Upper lobe of left lung (tissue), 4 donors: ENCODE measurements around the gene CFLAR.

ENCODE experiments used
- POLR2AphosphoS5 ChIP-seq, 2 donors: sonication (generic); formaldehyde crosslinking; IDR thresholded peaks; one replicate each; pipeline ENCODE4 v1.5.1; 2017; ENCODE audit warnings: antibody characterized with exemption in 2 of 2
- TF ChIP-seq, protein P1 (sequence below), 6 experiments: fragments of 450-650 bp in 4 of 6; fragments of 200-600 bp in 2 of 6; sonication (generic) in 2 of 6; IDR thresholded peaks; one replicate each; pipeline ENCODE4 v1.5.1; 2016 to 2019; ENCODE audit warnings: antibody characterized with exemption in 6 of 6

DNA sequence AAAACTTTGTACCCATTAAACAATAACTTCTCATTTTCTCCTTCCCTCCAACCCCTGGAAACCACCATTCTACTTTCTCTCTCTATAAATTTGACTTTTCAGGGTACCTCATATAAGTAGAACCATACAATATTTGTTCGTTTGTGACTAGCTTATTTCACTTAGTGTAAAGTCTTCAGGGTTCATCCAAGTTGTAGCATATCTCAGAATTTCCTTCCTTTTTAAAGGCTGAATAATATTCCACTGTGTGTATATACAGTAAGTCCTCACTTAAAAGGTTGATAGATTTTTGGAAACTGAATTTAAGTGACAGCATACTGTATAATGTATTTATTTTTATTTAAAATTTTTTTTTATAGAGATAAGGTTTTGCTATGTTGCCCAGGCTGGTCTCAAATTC lies 80.8 kb downstream of the CFLAR start:
- TF ChIP-seq, protein P1, sequence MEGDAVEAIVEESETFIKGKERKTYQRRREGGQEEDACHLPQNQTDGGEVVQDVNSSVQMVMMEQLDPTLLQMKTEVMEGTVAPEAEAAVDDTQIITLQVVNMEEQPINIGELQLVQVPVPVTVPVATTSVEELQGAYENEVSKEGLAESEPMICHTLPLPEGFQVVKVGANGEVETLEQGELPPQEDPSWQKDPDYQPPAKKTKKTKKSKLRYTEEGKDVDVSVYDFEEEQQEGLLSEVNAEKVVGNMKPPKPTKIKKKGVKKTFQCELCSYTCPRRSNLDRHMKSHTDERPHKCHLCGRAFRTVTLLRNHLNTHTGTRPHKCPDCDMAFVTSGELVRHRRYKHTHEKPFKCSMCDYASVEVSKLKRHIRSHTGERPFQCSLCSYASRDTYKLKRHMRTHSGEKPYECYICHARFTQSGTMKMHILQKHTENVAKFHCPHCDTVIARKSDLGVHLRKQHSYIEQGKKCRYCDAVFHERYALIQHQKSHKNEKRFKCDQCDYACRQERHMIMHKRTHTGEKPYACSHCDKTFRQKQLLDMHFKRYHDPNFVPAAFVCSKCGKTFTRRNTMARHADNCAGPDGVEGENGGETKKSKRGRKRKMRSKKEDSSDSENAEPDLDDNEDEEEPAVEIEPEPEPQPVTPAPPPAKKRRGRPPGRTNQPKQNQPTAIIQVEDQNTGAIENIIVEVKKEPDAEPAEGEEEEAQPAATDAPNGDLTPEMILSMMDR (IDR thresholded peaks at IDR 0.05), result no peak
- TF ChIP-seq POLR2AphosphoS5 (IDR thresholded peaks at IDR 0.05), result no peak
